HG02970 (cell line): ENCODE results near the gene CMSS1.

Experiments
- ATAC-seq: cut with Tn5 transposase; IDR thresholded peaks from one replicate; pipeline ENCODE4 v1.9.1; 2021; ENCODE audit warnings: mild to moderate bottlenecking, moderate library complexity, moderate number of reproducible peaks; ENCODE audit not compliant: unreplicated experiment, low FRiP score

CMSS1 gene

DNA sequence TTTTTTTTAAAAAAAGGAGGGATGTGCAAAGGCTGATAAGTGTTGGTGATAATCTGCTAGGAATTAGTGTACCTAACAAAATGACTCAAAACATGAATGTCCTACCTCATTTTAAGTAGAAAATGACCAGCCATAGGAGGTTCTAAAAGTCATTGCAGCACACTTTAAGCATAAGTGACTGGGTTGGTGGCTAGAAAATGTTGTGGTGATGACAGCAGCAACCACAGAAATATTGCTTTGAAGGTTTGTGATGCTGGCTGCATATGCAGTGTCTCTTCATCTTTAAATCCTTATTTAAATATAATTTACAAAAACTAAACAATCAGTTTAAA, 55.2 kb downstream of the CMSS1 start:
- no peak for ATAC-seq

- no peak for ATAC-seq
These were observed 55.8 kb downstream of the CMSS1 start for GRCh38 chr3:99873269-99874102.

GRCh38 chr3:99874237-99875002, 56.8 kb downstream of the CMSS1 start:
- no peak for ATAC-seq

- ATAC-seq, result no peak
These were observed 57.9 kb downstream of the CMSS1 start for GRCh38 chr3:99875581-99875928.

DNA sequence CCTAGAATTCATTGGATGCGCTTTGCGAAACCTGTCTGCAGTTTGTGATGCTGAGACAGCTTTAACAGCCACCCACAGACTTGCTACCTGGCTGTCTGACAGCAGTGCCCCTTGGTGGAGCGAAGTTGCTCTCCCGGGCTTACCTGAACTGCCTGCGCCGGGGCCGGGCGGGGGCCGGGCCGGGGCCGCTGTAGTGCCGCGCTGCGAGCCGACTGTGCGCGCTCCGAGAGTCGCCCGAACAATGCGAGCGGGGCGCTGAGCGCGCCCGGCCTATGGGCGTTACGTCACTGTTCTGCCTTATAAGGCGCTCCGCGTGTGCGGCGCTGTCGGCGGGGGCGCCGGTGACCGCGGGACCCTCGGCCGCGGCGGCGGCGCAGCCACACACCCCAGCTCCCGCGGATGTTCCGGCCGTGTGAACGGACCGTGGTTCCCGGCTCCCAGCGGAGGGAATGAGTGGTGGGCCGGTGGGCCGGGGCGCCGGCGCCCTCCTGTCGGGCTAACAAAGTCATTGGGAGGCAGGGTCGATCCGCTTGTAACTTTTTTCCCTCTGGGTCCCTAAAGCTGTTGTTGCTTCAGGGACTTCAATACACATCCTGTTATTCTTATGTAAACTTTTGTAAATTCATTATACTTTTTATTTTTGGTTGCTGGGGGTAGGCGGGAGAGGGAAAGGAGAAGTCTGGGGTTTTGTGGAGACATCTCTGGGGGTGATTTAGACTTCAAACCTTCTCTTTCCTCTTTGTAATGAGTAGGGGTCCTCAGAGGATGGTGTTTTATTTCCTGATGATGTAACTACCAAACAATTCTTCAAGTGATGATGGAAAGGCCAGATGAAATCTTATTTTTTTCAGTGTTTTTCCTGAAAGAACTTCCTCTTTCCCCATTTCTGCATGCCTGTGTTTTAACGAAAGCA, 58.5 kb downstream of the CMSS1 start:
- peak; percentile 82 for ATAC-seq

DNA sequence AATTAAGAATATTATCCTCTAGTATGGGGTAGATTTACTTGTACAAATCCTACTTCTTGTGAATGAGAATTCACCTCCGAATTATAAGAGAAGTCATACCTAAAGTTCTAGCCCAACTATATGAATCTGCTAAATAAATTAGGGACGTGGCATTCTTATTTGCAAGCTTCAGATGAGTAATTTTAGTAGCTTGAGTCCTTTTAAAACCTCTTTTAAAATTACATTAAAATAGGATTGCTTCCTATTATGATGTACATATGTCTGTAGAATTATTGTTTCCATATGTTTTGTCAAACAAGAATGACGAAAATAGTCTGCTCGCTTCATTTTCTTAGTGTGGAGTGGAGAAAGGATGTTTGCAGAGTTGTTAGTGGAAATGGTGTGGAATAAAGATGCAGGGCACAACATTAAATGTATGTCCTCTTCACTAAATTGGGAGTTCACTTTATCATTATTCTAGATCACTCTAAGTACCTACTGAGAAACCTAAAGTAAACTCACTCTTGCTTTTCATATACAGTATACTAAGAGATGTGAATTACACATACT, 59.4 kb downstream of the CMSS1 start:
- no peak for ATAC-seq

- ATAC-seq, result no peak
These were observed 60.3 kb downstream of the CMSS1 start for GRCh38 chr3:99878005-99878404.

GRCh38 chr3:99879275-99879674, 61.6 kb downstream of the CMSS1 start:
- no peak for ATAC-seq

- no peak for ATAC-seq
These were observed 63.5 kb downstream of the CMSS1 start for GRCh38 chr3:99881121-99881524.

- ATAC-seq, result no peak
These were observed 64.9 kb downstream of the CMSS1 start for GRCh38 chr3:99882436-99883137.

- no peak for ATAC-seq
These were observed 65.4 kb downstream of the CMSS1 start for GRCh38 chr3:99883138-99883461.

DNA sequence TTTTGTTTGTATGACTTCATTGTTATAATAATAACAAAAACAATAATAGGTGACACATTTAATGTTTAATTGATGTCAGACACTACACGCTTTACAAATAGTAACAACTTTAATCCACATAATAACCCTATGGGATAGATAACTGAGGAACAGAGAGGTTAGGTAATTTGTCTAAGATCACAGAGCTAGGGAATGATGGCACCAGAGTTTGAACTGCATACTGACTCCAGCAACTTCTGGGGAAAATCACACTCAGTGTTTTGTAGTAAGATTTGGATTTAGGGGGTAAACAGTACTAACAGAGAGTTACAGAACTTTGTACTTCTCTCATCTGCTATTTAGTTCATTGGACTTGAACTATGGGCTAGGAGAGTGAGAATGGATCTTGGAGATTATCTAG, 66.0 kb downstream of the CMSS1 start:
- no peak for ATAC-seq

- ATAC-seq, result no peak
These were observed 66.8 kb downstream of the CMSS1 start for GRCh38 chr3:99884484-99884883.

DNA sequence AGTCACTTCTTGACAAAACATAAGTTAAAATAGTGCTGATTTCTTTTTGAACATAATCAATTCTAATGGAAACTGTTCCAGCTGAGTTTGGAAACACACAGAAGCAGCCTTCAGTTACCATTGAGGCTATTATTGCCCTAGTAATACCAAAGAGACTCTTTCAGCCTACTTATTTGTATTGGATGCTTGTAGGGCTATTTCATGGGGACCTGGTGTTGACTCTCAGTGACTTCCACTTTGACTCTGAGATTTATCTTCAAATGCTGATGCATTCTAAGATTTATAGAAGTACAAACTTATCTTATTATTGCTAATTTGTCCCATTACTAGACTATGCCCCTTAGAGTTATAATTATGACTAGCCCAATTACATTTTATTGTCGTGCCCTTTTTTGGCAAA, 67.4 kb downstream of the CMSS1 start:
- no peak for ATAC-seq

GRCh38 chr3:99885851-99886250, 68.2 kb downstream of the CMSS1 start:
- no peak for ATAC-seq

DNA sequence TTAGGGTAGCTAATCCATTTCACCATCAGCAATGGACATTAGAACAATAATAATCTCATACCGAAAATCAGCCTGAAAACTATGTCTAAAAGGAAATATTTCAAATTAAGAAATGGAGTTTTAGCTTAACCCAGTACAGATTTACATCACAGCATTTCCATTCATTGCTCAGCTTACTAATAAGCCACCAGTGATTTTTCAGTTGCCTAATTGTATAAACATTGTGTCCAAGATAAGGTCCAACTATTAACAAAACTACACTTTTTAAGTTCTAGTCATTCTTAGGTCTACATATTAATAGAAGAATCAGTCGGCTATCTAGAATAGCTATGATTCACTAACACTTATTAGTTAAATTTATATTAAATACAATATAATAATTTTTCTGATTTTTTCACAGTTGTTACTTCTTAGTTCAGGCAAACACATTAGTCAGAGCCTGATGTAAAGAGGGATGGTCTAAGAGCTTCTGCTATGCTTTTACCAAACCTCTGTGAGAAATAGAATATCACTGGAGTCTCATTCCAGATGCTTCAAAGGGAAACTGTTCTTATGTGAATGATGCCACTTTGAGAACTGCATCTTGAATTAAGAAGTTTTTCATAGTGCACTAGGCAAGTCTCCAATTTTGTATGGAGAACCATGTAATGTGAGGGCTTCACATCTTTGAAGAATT, 74.1 kb downstream of the CMSS1 start:
- ATAC-seq, result no peak

GRCh38 chr3:99892332-99892731, 74.7 kb downstream of the CMSS1 start:
- no peak for ATAC-seq

DNA sequence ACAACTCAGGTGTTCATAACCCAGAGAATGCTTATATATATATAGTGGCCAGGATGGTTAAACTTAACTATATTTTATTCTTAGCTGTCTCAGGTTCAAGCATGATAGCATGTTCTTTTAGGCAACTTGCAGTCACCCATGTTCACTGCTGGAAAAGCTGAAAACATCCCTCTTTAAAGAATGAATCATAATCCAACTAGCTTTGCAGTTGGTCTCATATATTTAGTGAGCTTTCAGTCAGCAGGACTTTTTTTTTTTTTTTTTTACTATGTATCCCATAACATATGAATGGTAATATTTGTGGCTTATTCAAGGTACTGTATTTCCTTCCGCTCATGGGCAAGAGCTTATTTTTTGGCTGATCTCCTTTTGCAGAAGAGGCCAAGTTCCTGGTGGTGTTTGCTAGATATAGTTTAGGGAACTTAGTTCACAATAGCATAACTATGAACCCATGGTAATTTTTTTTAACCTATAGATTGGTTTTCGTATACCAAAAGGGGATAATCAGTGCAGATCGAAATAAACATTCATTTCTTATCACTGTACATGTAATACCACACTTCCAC, 77.6 kb downstream of the CMSS1 start:
- ATAC-seq, result no peak

DNA sequence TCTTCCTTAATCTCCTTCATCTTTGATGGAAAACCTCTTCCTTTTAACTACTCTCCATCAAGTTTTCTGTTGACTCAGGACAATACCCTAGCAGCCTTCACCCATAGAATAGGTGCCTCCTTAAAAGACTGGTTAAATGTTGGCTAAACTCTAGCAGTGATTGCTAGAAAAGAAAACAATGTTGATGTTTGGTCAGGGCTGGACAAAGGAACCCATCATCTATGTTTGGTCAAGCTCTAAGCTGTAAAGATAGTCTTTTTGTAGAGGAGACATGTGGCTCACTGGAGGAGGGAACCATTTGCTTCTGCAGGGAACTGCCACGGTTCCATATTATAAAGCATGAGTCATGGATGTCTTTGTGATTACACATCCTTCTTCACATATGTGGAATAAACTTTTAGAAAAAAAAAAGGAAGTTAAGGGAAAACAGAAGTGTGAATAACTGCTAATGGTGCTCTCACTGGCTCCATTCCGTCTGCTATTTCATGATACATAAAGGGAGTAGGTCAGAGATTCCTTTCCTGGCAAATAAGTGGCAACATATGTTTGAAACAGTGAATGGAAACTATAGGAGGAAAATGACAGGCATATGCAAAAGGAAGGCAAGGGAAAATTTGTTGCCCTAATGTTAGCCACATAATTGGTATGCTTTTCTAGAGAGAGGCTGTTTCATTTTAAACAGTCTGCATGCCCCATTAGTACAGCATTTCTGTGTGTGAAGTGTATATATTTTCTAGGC, 78.2 kb downstream of the CMSS1 start:
- no peak for ATAC-seq
